ENCODE measurements around the gene TPD52L1. TPM values are rescaled to one million over a fixed set of nuclear protein-coding genes. Genes with fewer than 3 reads are reported as not detected.
A peak's percentile ranks its signal among the peaks of the same experiment; 100 is the strongest.

The TPD52L1 gene
- total and polyA plus RNA-seq, 2 donors = 23.6 to 160 TPM

DNA sequence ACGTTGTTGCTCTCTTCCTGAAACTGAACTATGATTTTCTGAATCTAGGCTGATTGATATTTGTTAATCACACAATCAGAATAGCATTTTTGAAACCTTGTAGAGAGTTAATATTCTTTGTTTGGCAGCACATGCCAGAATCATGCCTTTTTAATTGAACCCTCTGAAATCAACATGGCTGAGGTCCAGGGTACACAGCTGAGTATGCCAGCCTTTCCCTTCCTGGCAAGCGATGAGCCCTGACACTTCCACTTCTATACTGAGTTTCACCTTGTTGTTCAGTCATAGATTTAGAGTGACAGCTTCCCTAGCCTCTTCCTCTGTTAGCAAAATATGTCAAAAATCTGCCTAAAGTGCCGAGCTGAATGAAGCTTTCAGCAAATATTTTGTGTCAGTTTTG lies 141.4 kb downstream of the TPD52L1 start:
- WGBS = 86% methylated on average over 3 of the region's 3 CpGs
- H3K4me1 ChIP-seq (ENCODE audit: insufficient read depth) = peaks cover under 1% of the 10 kb centered on the region
- H3K36me3 ChIP-seq (ENCODE audit: insufficient read depth) = peaks cover 5% of the 10 kb centered on the region
- no peak overlapping the region for H3K4me3 ChIP-seq (ENCODE audit: low read depth, low read length)
- no peak overlapping the region for H3K27ac ChIP-seq (ENCODE audit: low read depth)
- DNase-seq (ENCODE audit: extremely low spot score) = no peak

DNA sequence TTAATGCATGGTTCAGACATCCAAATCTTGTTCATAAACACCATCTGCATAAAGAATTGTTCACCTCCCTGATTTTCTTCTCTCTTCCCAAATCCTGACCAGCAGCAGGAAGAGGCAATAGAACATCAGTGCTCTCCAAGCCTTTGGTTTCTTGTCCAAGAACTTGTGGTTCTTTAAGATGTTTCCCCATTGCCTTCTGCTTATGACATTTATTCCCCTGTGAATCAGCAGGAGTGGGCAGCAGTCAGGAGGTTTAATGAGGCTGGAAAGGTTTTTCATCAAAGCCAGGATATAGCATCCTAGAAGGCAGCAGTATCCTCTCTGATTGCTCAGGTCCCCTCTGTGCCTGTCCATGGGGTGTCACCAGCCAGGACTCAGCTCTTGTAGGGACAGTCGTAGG lies 142.9 kb downstream of the TPD52L1 start:
- Histone ChIP-seq H3K4me3 (ENCODE audit: low read depth, low read length) (no peak overlapping the region), H3K4me1 (ENCODE audit: insufficient read depth) (peaks cover 2% of the 10 kb centered on the region), H3K36me3 (ENCODE audit: insufficient read depth) (peaks cover 2% of the 10 kb centered on the region), H3K27ac (ENCODE audit: low read depth) (no peak overlapping the region)
- 100% methylated on average over 1 of the region's 1 CpG for WGBS
- DNase-seq (ENCODE audit: extremely low spot score) = no peak

DNA sequence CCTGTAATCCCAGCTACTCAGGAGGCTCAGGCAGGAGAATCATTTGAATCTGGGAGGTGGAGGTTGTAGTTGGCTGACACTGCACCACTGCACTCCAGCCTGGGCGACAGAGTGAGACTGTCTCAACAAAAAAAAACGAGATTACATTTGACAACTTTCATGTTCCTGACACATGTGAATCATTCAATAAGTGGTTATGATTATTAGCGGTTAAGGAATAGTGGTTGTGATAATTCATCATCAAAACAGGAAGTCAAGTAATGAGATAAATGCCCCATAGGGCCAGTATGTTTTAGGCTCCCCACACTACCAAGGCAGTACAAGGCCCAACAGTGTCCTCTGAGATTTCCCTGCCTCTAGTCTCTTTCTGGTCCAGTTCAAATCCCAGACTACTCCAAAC lies 145.7 kb downstream of the TPD52L1 start:
- peaks cover 2% of the 10 kb centered on the region for H3K4me1 ChIP-seq (ENCODE audit: insufficient read depth)
- DNase-seq (ENCODE audit: extremely low spot score) = no peak
- peaks cover 2% of the 10 kb centered on the region for H3K36me3 ChIP-seq (ENCODE audit: insufficient read depth)
- no peak overlapping the region for H3K4me3 ChIP-seq (ENCODE audit: low read depth, low read length)
- H3K27ac ChIP-seq (ENCODE audit: low read depth) = no peak overlapping the region
- 92% methylated on average over 3 of the region's 3 CpGs for WGBS

DNA sequence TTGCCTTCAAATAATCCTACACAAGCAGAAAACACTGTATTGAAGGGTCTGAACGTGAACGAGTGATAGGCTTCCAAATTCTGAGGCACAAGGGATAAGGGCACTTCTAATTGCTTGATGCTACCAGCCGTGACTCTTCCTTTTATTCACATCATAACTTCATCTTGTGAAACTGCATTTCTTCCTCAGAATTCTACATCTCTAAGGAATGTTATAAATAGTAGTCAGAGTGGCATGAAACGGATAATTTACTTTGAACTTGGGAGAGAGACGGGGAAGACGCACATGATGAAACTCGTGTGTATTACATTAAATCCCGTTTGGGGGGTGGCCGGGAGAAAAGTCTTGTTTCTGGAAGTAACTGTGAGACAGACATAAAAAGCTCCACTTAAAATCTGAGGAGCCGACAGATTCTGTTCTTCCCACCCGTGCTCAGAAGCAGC lies 147.4 kb downstream of the TPD52L1 start:
- peaks cover 2% of the 10 kb centered on the region for H3K36me3 ChIP-seq (ENCODE audit: insufficient read depth)
- H3K4me1 ChIP-seq (ENCODE audit: insufficient read depth) = peaks cover 2% of the 10 kb centered on the region
- H3K4me3 ChIP-seq (ENCODE audit: low read depth, low read length) = peak overlapping the region; percentile 91
- WGBS = 3% methylated on average over 11 of the region's 11 CpGs
- no peak for DNase-seq (ENCODE audit: extremely low spot score)
- H3K27ac ChIP-seq (ENCODE audit: low read depth) = peak overlapping the region; percentile 80

DNA sequence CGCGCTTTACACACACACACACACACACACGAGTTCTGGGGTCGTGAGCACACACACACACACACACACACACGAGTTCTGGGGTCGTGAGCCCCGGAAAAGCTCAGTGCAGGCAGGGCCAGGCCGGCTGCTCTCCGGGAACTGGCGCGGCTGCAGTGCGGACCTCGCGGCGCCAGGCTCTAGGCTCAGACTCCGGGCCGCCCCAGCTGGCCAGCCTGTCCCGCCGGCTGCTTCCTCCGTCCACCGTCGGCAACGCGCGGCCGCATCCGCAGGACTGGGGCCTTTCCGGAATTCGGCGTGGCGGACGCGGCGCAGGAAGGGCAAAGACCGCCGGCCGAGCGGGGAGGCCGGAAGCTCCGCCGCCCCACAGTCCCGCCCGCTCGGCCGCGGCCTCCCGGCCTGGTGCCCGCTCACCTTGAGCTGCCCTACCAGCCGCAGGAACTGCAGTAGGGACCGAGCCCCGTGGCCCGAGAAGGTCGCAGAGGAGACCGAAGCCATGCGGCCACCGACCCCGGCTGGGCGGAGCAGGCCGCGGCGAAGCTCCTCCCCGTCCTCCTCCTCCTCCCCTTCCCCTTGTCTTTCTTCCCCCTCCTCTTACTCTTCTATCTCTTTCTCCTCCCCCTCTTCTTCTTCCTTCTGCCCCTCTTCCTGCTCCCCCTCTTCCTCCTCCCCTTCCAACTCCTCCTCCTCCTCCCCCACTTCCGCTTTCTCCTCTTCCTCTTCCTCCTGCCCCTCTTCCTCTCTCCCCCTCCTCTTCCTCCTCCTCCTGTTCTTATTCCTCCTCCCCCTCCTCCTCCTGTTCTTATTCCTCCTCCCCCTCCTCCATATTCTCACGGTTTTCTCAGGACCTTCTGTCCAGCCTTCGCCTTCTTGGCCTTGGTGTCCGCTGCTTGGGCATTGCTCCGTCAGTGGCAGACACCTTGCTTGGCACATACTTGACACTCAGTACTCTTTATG lies 148.1 kb downstream of the TPD52L1 start, which contains the start of gene HDDC2:
Gene HDDC2 (minus strand): TSS at position 533 of the 957 bp plus-strand sequence. CDS start 35 bp downstream, at position 498.
- peak within 1 kb of the TSS; percentile 91 for H3K4me3 ChIP-seq (ENCODE audit: low read depth, low read length)
- peak; percentile 50 for DNase-seq (ENCODE audit: extremely low spot score)
- H3K27ac ChIP-seq (ENCODE audit: low read depth) = peak within 1 kb of the TSS; percentile 80
- peaks cover 2% of the 10 kb centered on the region for H3K36me3 ChIP-seq (ENCODE audit: insufficient read depth)
- 4% methylated on average over 67 of the region's 67 CpGs for WGBS
- H3K4me1 ChIP-seq (ENCODE audit: insufficient read depth) = peaks cover 2% of the 10 kb centered on the region

DNA sequence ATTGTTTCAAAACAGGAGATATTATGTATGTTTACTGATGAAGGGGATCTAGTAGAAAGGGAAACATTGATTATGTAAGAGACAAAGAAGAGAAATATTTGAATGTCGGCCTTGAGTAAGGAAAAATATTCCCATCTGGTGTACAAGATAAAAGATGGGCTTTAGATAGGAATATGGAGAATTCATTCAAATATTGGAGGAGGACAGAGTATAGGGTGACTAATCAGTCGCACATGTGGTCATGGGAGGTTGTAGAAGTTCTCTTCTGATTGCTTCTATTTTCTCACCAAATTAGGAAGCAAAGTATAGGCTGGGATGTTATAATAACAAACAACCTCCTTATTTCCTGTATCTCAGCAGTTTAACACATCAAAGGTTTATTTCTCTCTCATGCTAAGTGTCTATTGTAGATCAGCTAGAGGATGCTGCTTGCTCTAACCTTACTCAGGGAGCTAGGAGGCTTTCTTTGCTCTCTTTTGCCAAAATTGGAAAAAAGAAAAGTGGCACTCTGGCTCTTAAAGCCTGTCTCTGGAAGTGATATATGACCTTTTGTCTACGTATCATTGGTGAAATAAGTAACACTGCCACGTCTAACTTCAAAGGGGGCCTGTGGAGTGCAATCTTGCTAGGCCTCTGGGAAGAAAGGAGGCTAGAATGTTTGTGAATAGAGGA lies 149.4 kb downstream of the TPD52L1 start:
- DNase-seq (ENCODE audit: extremely low spot score) = no peak
- H3K4me3 ChIP-seq (ENCODE audit: low read depth, low read length) = no peak overlapping the region
- peaks cover 2% of the 10 kb centered on the region for H3K4me1 ChIP-seq (ENCODE audit: insufficient read depth)
- H3K36me3 ChIP-seq (ENCODE audit: insufficient read depth) = peaks cover 2% of the 10 kb centered on the region
- WGBS = 74% methylated on average over 4 of the region's 4 CpGs
- no peak overlapping the region for H3K27ac ChIP-seq (ENCODE audit: low read depth)

DNA sequence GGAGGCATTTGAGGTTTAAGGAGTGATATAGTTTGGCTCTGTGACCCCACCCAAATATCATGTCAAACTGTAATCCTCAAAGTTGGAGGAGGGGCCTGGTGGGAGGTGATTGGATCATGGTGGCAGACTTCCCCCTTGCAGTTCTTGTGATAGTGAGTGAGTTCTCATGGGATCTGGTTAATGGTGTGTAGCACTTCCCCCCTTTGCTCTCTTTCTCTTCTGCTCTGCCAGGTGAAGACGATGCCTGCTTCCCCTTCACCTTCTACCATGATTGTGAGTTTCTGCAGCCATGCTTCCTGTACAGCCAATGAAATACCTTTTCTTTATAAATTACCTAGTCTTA lies 149.9 kb downstream of the TPD52L1 start:
- peaks cover 2% of the 10 kb centered on the region for H3K4me1 ChIP-seq (ENCODE audit: insufficient read depth)
- WGBS = 88% methylated on average over 1 of the region's 1 CpG
- H3K27ac ChIP-seq (ENCODE audit: low read depth) = no peak overlapping the region
- H3K4me3 ChIP-seq (ENCODE audit: low read depth, low read length) = no peak overlapping the region
- DNase-seq (ENCODE audit: extremely low spot score) = no peak
- H3K36me3 ChIP-seq (ENCODE audit: insufficient read depth) = no peaks in the 10 kb centered on the region

DNA sequence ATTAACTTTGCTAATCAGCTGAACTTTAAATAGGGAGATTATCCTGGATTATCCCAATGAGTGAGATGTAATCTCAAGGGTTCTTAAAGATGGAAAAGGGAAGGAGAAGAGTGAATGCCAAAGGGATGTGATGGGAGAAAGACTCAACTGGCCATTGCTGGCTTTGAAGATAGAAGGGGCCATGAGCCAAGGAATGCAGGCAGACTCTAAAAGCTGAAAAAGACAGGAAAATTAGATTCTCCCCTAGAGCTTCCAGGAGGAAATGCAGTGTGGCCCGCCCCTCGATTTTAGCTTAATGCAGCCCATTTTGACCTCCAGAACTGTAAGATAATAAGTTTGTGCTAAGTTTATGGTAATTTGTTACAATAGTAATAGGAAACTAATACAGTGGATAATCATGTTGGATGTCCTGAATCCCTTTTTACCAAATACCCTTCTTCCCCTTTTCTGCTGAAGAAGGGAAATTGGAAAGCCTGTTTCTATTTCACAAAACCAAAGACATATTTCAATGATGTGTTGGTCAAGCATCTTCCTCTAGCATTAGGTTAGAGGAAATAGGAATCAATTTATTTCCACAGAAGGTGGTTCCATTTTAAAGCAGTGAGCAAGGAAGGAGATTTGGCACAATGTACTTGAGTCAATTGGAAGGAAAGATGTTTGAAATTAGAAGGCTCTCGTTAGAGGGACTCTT lies 151.5 kb downstream of the TPD52L1 start:
- Histone ChIP-seq H3K27ac (ENCODE audit: low read depth) (no peak overlapping the region), H3K36me3 (ENCODE audit: insufficient read depth) (no peaks in the 10 kb centered on the region)
- 92% methylated on average over 3 of the region's 3 CpGs for WGBS

DNA sequence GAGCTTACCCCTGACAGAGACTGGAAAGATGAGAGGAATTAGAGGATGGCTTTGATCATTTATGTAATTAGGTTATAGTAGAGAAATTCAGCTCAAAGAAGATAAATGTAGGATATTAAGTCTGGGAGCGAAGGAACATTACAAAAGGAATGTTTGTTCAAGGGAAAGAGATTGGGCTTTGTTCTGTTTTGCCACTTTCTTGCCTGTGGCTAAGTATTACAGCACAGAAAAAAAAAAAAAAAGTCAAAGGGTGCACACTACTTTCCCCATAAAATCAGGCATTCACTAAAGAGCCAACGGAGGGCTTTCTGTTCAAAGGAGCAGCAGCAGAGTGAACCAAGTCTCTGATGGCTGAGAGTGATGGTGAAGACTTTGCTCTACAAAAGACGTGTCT lies 153.2 kb downstream of the TPD52L1 start:
- 56% methylated on average over 3 of the region's 3 CpGs for WGBS
- Histone ChIP-seq H3K4me1 (ENCODE audit: insufficient read depth) (no peaks in the 10 kb centered on the region), H3K36me3 (ENCODE audit: insufficient read depth) (no peaks in the 10 kb centered on the region), H3K27ac (ENCODE audit: low read depth) (no peak overlapping the region), H3K4me3 (ENCODE audit: low read depth, low read length) (no peak overlapping the region)
- no peak for DNase-seq (ENCODE audit: extremely low spot score)

More for the DNA sequence above, 151.5 kb downstream of the TPD52L1 start:
- H3K4me3 ChIP-seq (ENCODE audit: low read depth, low read length) = no peak overlapping the region
- DNase-seq (ENCODE audit: extremely low spot score) = no peak
- no peaks in the 10 kb centered on the region for H3K4me1 ChIP-seq (ENCODE audit: insufficient read depth)

DNA sequence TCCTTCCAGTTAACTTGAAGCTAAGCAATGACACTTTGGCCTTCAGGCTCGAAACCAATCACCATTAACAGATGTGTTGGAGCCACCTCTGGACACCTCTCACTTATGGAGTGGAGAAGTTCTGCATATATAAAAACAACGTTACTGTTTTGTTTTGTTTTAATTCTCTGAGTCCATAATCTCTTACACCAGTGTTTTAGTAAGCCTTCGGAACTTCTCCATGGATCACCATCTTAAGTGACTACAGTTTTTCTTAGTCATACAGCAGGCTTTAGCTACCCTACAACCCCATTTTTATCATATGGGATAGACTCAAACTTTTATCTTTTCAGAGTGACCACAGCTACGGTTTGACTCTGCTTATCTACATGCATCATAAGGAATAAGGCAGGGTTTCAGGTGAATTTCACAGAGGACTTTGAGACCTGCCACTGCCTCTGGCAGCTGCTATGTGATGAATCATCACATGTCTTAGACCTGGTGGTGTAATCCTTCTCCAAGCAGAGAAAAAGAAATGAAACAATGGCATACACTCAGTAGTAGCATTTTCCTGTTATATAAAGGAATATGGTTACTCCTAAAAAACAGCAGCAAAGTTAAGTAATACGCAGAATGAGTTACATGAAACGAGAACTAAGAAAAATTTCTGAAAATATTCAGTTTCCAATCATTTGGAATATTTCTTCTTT lies 153.7 kb downstream of the TPD52L1 start:
- Histone ChIP-seq H3K27ac (ENCODE audit: low read depth) (no peak overlapping the region), H3K4me3 (ENCODE audit: low read depth, low read length) (no peak overlapping the region), H3K4me1 (ENCODE audit: insufficient read depth) (no peaks in the 10 kb centered on the region), H3K36me3 (ENCODE audit: insufficient read depth) (no peaks in the 10 kb centered on the region)
- 72% methylated on average over 6 of the region's 6 CpGs for WGBS
- DNase-seq (ENCODE audit: extremely low spot score) = no peak

DNA sequence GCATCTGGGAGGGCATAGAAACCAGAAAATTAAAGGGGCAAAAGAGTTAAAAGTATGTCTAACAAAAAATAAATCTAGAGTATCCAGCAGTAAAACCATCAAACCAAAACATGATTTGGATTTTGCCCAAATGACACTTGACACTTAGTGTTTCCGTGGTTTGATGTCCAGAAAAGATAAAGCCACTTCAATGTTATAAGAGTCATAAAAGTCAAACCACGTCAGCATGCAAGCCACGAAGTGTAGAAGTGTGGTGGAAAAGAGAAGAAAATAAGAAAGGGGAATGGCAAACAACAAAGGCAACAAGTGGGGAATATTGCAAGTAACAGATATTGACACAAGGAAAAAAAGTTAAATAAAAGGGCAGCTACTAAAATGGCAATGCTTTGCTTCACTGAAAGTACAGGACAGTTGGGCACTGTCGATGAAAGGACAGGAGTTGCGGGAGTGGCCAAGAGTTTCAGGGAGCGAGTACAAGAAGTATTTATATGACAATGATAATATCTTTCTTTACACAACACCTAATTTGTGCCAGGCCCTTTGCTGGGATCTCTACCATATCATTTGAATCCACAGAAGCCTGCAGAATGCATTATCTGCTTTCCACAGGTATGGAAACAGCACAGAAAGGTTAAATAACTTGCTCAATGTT lies 154.5 kb downstream of the TPD52L1 start:
- Histone ChIP-seq H3K27ac (ENCODE audit: low read depth) (no peak overlapping the region), H3K4me1 (ENCODE audit: insufficient read depth) (no peaks in the 10 kb centered on the region), H3K4me3 (ENCODE audit: low read depth, low read length) (no peak overlapping the region), H3K36me3 (ENCODE audit: insufficient read depth) (no peaks in the 10 kb centered on the region)
- 35% methylated on average over 6 of the region's 6 CpGs for WGBS
- DNase-seq (ENCODE audit: extremely low spot score) = no peak

DNA sequence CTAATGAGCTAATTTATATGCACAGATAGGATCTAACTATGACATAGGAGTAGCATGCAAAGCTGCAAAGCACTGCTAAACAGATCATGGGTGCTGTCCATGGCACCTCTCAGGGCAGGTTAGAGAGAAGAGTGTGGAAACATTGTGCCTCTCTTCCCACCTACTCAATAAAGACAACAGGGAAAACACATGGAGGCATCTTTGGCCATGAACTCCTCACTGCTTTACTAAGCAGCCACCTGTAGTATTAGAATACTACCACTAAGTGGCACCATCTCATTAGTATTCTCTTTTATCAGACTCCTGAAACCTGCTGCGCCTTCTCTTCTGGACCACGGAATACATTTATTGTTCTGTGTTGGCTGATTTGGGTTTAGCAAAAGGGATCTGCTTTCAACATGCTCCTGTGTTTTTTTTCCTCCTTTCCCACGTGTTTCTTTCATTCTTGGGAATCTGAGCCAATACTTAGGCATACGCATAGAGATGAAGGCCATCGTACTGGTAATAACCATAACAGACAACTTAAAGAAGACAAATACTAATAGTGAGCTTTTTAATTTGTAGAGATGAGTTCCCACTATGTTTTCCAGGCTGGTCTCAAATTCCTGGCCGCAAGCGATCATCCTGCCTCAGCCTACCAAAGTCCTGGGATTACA lies 157.5 kb downstream of the TPD52L1 start:
- 41% methylated on average over 7 of the region's 7 CpGs for WGBS
- no peak for DNase-seq (ENCODE audit: extremely low spot score)
- no peaks in the 10 kb centered on the region for H3K36me3 ChIP-seq (ENCODE audit: insufficient read depth)
- H3K4me3 ChIP-seq (ENCODE audit: low read depth, low read length) = no peak overlapping the region
- H3K4me1 ChIP-seq (ENCODE audit: insufficient read depth) = no peaks in the 10 kb centered on the region
- H3K27ac ChIP-seq (ENCODE audit: low read depth) = no peak overlapping the region

Measured in urinary bladder (tissue), 4 donors.